Tibial artery (tissue), 4 donors: ENCODE results near the gene ZSCAN31.

ENCODE experiments used
- DNase-seq, 2 donors: peaks; one replicate each; pipeline ENCODE4 v3.0.0-alpha.2; 2019
- H3K27ac ChIP-seq, 2 donors: fragments of 200-600 bp; sonication (generic) in 1 of 2; 1 replicate in 1 of 2; 2 replicates in 1 of 2; pipeline ENCODE4 v1.5.1; 2018 to 2019; ENCODE audit warnings: mild to moderate bottlenecking in 1 of 2
- H3K27me3 ChIP-seq, 2 donors: fragments of 200-600 bp; sonication (generic) in 1 of 2; one replicate each; pipeline versions ENCODE4 v1.5.1 to v1.6.0; 2016 to 2019
- H3K36me3 ChIP-seq, 3 donors: fragments of 200-600 bp; sonication (generic) in 2 of 3; one replicate each; pipeline ENCODE4 v1.5.1; 2016 to 2019; ENCODE audit warnings: mild to moderate bottlenecking in 2 of 3
- H3K4me1 ChIP-seq, 4 donors: fragments of 200-600 bp; sonication (generic) in 2 of 4; 1 replicate in 3 of 4; 2 replicates in 1 of 4; pipeline ENCODE4 v1.5.1; 2016 to 2019
- H3K4me3 ChIP-seq, 2 donors: fragments of 200-600 bp; sonication (generic) in 1 of 2; 1 replicate in 1 of 2; 2 replicates in 1 of 2; pipeline ENCODE4 v1.5.1; 2018 to 2019; ENCODE audit warnings: mild to moderate bottlenecking in 2 of 2
- H3K9me3 ChIP-seq, 3 donors: fragments of 200-600 bp; sonication (generic) in 1 of 3; one replicate each; pipeline ENCODE4 v1.5.1; 2016 to 2019
- CTCF ChIP-seq, 2 experiments: fragments of 200-600 bp in 1 of 2; fragments of 450-650 bp in 1 of 2; IDR thresholded peaks; one replicate each; pipeline ENCODE4 v1.5.1; 2017 to 2019; ENCODE audit warnings: antibody characterized with exemption in 2 of 2, mild to moderate bottlenecking in 1 of 2, moderate library complexity in 1 of 2
- intact Hi-C: fragments of 100-400 bp; cut with DNase I; formaldehyde crosslinking; loops from one replicate; pipeline ENCODE4 v1.15.0; 2023; ENCODE audit warnings: low total_unique reads

Gene ZSCAN31

DNA sequence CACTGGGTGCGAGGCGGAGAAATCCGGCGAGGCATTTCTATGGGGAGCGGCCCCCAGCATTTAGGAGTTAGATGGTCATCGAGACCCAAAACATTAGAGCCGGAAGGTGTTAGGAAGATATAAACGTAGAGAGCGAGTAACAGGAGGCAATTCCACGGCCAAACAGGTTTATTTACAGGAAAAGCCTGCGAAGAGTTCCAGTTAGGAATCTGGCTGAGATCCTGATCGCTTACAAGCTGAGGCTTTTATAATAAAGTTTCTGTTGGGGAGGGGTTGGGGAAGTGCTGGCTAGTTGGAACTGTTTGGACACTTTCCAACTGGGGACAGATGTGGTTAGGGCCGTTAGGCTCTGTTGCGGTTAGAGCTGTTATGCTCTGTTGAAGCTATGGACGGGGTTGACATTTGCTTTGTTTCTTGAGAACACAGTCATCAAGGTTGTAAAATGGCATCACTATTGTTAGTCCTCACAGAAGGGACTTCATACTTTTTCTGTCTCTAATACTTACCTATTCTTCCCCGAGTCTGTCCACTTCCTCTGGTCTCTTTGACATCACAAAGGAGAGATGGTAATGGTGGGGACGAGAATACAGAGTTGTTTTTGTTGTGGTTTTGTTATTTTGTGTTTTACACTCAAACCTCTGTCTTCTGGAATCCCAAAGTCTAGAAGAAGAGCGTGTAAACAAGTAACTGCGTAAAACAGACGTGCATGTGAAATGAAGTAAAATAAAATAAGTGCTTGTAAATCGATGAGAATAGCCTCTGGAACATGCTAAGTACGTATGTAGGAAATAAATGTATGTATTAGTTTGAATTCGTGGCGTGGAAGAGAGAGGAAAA is 554 bp upstream of the ZSCAN31 start:
- no peak for TF ChIP-seq CTCF (IDR thresholded peaks at IDR 0.05)
- no peaks in the 10 kb centered on the region for H3K36me3 ChIP-seq
- no peak for DNase-seq
- H3K27me3 ChIP-seq: no peaks in the 10 kb centered on the region
- H3K4me1 ChIP-seq: peaks cover 0 to 19% (median 12%) of the 10 kb centered on the region in 4 donors
- intact Hi-C loops: no loop called here
- peak overlapping the region; percentile 98 for H3K27ac ChIP-seq
- H3K4me3 ChIP-seq: peak overlapping the region; percentile 77 to 92
- H3K9me3 ChIP-seq: no peaks in the 10 kb centered on the region

DNA sequence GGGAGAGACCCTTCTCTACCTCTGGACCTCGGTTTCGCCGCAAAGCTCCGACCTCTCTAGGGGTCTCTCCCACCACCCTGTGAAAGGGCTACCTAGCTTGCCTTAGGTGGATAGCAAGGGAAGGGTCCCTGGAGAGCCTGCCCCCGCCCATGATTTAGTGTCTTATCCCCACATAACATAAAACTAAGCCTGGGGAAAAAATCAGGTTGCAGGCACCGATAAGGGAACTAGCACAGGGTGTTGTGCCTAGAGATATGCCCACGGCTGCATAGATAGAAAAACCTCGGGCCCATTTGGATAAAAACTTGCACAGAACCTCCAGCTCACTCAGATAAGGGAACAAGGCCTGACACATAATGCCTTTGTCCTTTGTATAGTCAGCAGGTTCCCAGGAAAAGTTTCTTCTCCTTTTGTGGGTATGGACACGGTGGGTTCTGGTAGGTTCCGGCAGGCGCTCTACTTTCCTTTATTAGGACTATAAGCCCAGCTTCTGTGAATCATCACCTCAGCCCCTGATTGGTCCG is 846 bp downstream of the ZSCAN31 start:
- Histone ChIP-seq H3K27me3 (no peaks in the 10 kb centered on the region), H3K36me3 (no peaks in the 10 kb centered on the region), H3K27ac (peak overlapping the region; percentile 98), H3K4me3 (peak overlapping the region; percentile 77 to 92), H3K9me3 (no peaks in the 10 kb centered on the region), H3K4me1 (peaks cover 0 to 19% (median 12%) of the 10 kb centered on the region in 4 donors)
- no peak for TF ChIP-seq CTCF (IDR thresholded peaks at IDR 0.05)
- DNase-seq: no peak
- intact Hi-C loops: no loop called here

DNA sequence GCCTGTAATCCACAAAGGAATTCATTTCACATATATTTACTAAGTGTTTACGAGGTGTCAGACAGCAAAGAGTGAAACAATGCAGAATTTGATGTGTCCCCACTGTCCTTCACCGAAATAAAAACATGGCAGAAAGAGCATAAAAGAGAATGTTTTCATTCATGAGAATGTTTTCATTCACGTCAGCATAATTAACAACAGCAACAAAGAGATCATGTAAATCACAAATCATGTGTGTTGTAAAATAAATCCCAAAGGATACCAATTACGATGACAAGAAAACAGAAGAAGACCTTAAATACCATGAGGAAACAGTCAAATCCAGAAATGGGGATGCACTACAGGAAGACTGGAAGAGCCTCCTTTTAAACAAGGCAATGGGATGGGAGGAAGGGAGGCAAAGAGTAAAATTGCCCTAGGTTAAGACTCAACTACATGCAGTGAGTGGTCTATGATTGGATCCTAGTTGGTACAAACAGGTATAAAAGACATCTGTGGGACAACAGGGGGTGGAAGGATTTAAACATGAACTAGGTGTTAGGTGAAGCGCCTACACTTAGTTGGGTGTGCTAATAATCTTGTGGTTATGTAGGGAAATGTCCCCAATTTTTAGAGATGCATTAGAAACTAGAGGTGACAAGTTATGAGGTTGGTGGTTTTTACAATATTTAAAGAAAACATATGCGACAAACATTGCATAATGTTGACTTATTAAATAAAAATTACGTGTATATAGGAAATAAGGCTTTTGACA is 1.5 kb downstream of the ZSCAN31 start:
- intact Hi-C loops: no loop called here
- Histone ChIP-seq H3K4me1 (peaks cover 0 to 19% (median 12%) of the 10 kb centered on the region in 4 donors), H3K9me3 (peaks cover 0 to 1% (median 0%) of the 10 kb centered on the region in 3 donors), H3K36me3 (peaks cover 0 to 2% (median under 1%) of the 10 kb centered on the region in 3 donors), H3K27me3 (no peaks in the 10 kb centered on the region), H3K27ac (peak overlapping the region; percentile 98), H3K4me3 (peak overlapping the region; percentile 77 to 92)
- DNase-seq: no peak
- no peak for TF ChIP-seq CTCF (IDR thresholded peaks at IDR 0.05)

- peak overlapping the region in 1 of 2 donors; percentile 98 for H3K27ac ChIP-seq
- DNase-seq: no peak
- TF ChIP-seq CTCF (IDR thresholded peaks at IDR 0.05): no peak
- H3K27me3 ChIP-seq: no peaks in the 10 kb centered on the region
- H3K36me3 ChIP-seq: peaks cover 8 to 10% (median 9%) of the 10 kb centered on the region in 3 donors
- intact Hi-C loops: no loop called here
- peaks cover 0 to 19% (median 12%) of the 10 kb centered on the region in 4 donors for H3K4me1 ChIP-seq
- H3K9me3 ChIP-seq: peaks cover 0 to 10% (median 0%) of the 10 kb centered on the region in 3 donors
- H3K4me3 ChIP-seq: no peak overlapping the region
Measured at GRCh38 chr6:28333599-28334018, 2.3 kb downstream of the ZSCAN31 start.

- H3K27me3 ChIP-seq: no peaks in the 10 kb centered on the region
- H3K27ac ChIP-seq: no peak overlapping the region
- peaks cover 0 to 15% (median 0%) of the 10 kb centered on the region in 3 donors for H3K9me3 ChIP-seq
- DNase-seq: no peak
- H3K4me1 ChIP-seq: peaks cover 0 to 19% (median 12%) of the 10 kb centered on the region in 4 donors
- TF ChIP-seq CTCF (IDR thresholded peaks at IDR 0.05): no peak
- intact Hi-C loops: no loop called here
- peaks cover 11 to 14% (median 13%) of the 10 kb centered on the region in 3 donors for H3K36me3 ChIP-seq
- no peak overlapping the region for H3K4me3 ChIP-seq
Measured at GRCh38 chr6:28333047-28333446, 2.9 kb downstream of the ZSCAN31 start.
